Dendritic cell treated with granulocyte-macrophage colony-stimulating factor and Interleukin-4, amounts not matched to agents 40 ng/mL and 50 ng/mL, for 4 days (primary cell): ENCODE data around the gene ENG.

Experiments
- H3K27ac Mint-ChIP-seq: one replicate; pipeline ENCODE4 v1.8.0; 2022; ENCODE audit warnings: mild to moderate bottlenecking, mixed read lengths
- H3K27me3 Mint-ChIP-seq: one replicate; pipeline ENCODE4 v1.8.0; 2022; ENCODE audit warnings: mild to moderate bottlenecking, mixed read lengths
- H3K36me3 Mint-ChIP-seq: one replicate; pipeline ENCODE4 v1.8.0; 2022; ENCODE audit warnings: low read depth, mixed read lengths
- H3K4me1 Mint-ChIP-seq: one replicate; pipeline ENCODE4 v1.8.0; 2022; ENCODE audit warnings: low read depth, mixed read lengths
- H3K4me3 Mint-ChIP-seq: one replicate; pipeline ENCODE4 v1.8.0; 2022; ENCODE audit warnings: mild to moderate bottlenecking, moderate library complexity, mixed read lengths
- H3K9me3 Mint-ChIP-seq: one replicate; pipeline ENCODE4 v1.8.0; 2022; ENCODE audit warnings: mixed read lengths
- intact Hi-C: fragments of 100-400 bp; cut with micrococcal nuclease; formaldehyde crosslinking; loops from one replicate; pipeline ENCODE4 v1.15.0; 2022

ENG gene

DNA sequence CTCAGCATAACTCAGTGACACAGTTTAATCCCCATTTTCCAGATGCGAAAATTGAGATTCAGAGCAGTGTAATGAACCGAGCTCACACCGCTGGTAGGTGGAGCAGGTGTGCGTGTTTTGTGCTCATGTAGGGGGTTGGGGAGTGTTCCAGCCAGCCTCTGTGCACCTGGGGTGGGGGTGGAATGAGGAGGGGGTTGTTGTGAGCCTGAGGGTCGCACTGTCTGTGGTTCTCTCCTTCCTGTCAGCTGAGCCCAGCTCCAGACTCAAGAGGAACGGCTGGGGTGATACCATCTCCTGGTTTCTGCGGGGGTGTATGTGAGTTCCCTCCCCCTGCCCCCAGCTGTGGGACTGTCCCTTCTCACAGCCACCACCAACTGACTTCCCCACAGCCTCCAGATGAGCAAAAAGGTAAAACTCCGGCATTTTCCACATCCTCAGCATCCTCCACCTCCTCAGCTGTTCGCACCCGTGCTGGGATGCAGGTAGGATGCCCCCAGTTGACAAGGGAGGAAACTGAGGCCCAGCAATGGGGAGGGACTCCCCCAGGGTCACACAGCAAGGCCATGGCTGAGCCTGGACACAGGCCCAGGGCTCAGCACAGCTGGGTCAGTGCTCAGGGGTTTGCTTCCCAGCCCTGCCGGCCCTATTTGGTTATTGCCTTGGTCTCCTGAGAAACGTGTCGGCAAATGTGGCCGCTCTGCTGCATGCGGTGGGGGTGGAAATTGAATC, 78.1 kb downstream of the ENG start:
- Mint-ChIP-seq H3K9me3 (no peaks in the 10 kb centered on the region), H3K4me1 (peaks cover 67% of the 10 kb centered on the region), H3K27me3 (no peaks in the 10 kb centered on the region), H3K4me3 (peak overlapping the region; percentile 71), H3K36me3 (peaks cover 11% of the 10 kb centered on the region), H3K27ac (peak overlapping the region; percentile 80)
- intact Hi-C loops, result no loop called here

DNA sequence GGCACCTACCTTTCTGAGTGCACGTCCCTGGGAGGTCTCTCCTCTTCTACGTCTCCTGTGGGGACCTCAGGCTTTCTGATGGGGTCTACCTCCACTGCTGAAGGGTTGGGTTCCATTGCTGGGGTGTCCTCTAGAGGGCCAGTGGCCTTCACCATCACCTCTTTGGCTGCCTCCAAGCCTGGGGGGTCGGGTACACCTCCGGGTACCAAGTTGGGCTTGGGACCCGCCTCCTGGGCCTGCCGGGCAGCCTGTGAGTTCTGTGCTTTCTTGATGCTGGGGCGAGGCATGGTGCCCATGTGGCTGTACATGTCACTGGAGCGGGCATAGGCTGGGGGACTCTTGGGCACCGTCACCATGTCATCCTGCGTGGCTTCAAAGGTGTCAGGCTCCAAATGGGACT, 80.5 kb downstream of the ENG start:
- Mint-ChIP-seq H3K27ac (peak overlapping the region; percentile 38), H3K36me3 (peaks cover 19% of the 10 kb centered on the region), H3K4me3 (no peak overlapping the region), H3K9me3 (no peaks in the 10 kb centered on the region), H3K4me1 (peaks cover 68% of the 10 kb centered on the region), H3K27me3 (no peaks in the 10 kb centered on the region)
- intact Hi-C loops, result no loop called here

DNA sequence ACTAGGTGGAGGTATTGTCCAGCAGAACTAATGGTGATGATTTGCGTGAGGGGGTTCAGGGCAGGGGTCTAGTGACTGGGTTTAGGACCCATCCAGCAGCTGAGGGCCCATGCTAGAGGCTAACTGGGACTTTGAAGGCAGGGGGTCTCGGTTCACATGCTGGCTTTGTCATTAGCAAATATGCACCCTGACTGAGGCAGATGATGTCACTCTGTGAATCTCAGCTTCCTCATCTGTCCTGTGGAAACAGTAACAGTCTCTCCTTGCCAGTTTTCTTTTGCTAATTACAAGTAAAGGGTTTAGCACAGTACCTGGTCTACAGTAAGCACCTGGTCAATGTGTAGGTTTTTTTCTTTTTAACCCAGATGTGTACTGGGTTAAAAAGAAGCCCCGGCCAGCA, 81.2 kb downstream of the ENG start:
- Mint-ChIP-seq H3K9me3 (no peaks in the 10 kb centered on the region), H3K27me3 (no peaks in the 10 kb centered on the region), H3K4me3 (no peak overlapping the region), H3K4me1 (peaks cover 68% of the 10 kb centered on the region), H3K27ac (peak overlapping the region; percentile 38), H3K36me3 (peaks cover 25% of the 10 kb centered on the region)
- intact Hi-C loops, result no loop called here

DNA sequence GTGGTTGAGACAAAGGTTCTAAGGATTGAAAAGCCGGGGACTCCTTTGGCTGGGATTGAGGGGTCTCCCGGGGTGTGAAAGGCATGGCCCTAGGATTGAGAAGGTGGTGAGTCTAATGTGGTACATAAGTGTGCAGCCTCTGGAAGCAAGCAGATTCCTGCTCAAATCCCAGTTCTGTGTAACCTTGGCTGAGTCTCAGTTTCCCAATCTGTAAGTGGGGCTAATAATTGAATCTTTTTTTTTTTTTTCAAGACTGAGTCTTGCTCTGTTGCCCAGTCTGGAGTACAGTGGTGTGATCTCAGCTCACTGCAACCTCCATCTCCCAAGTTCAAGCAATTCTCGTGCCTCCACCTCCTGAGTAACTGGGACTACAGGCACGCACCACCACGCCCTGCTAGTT, 81.9 kb downstream of the ENG start:
- no peak overlapping the region for H3K4me3 Mint-ChIP-seq
- H3K4me1 Mint-ChIP-seq, result peaks cover 67% of the 10 kb centered on the region
- no peak overlapping the region for H3K27ac Mint-ChIP-seq
- intact Hi-C loops, result no loop called here
- no peaks in the 10 kb centered on the region for H3K9me3 Mint-ChIP-seq
- H3K36me3 Mint-ChIP-seq, result peaks cover 25% of the 10 kb centered on the region
- no peaks in the 10 kb centered on the region for H3K27me3 Mint-ChIP-seq

DNA sequence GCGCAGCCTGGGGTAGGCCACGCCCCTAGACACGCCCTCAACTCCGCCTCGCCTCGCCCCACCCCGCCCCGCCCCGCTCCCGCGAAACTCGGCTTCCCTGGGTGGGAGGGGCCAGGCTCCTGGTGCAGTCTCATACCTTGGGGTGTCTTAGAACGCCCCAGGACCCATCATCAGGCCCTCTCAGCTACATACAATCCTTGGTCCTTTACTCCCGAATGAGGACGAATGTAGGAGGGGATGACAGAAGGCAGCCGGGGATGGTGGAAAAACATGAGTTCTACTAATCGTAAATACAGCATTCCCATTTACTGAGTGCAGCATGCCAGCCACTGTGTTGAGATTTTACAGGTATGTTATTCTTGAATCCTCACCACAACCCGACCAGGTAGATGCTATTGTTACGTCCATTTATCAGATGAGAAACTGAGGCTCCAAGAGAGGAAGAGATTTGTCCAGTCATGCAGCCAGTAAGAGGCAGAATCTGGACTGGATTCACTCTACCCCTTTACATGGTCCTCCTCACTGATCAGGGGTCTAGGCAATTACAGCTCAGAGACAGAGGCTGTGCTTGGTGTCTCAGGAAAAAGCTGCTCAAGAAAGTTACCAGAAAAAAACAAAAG, 82.8 kb downstream of the ENG start:
- H3K9me3 Mint-ChIP-seq, result no peaks in the 10 kb centered on the region
- peaks cover 33% of the 10 kb centered on the region for H3K36me3 Mint-ChIP-seq
- intact Hi-C loops, result loop anchor here (1.0 kb wide), 1 partner anchor 14 kb away; no protein-coding TSS in a partner anchor

DNA sequence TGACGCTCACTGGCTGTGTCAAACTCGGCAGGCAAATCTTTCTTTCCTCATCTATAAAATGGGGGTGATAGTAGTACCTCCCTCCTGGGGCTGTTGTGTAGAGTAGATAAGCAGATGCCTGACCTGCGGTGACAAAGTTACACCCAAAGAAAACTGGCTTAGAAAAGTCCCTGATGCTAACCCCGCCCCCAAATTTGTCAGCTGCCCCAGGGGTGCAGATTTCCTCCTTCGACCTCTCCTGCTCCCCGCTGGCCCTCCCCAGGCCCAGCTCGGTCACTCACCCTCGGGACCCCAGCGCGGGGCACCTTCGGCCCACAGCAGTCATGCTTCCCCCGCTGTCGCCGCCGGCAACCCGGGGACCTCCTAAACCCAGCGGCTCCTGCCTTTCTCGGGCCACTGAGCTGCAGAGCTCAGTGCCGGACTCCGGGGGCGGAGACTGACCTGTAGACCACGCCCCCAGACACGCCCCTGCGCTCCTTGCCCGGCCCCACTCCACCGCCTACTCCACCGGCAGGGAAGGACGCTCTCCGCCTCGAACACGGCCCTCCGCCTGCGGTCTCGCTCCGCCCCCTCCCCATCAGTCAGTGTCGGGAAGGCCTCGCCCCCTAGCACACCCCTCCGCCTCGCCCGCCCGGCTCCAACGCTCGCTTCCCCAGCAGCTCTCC, 83.4 kb downstream of the ENG start:
- Mint-ChIP-seq H3K36me3 (peaks cover 40% of the 10 kb centered on the region), H3K4me3 (peak overlapping the region; percentile 96), H3K4me1 (peaks cover 69% of the 10 kb centered on the region), H3K27me3 (no peaks in the 10 kb centered on the region), H3K27ac (peak overlapping the region; percentile 95), H3K9me3 (no peaks in the 10 kb centered on the region)
- intact Hi-C loops, result loop anchor here (1.0 kb wide), 1 partner anchor 14 kb away; no protein-coding TSS in a partner anchor

More for the DNA sequence above, 82.8 kb downstream of the ENG start:
- Mint-ChIP-seq H3K27ac (peak overlapping the region; percentile 95), H3K27me3 (no peaks in the 10 kb centered on the region), H3K4me1 (peaks cover 69% of the 10 kb centered on the region), H3K4me3 (peak overlapping the region; percentile 96)

DNA sequence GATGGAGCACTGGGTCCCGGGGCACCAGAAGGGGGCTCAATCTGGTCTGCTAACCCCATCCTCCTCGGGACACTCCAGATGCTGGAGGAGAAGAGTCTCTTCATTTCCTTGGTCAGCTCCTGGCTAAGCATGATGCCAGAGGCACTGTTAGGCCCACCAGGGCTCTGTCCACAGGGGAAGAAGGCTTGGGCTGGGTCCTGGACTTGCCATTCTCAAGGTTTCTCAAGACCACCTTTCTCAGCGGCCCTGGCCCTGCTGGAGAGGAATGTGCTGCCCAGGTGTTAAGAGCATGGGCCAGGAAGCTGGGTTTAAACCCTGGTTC, 83.9 kb downstream of the ENG start:
- Mint-ChIP-seq H3K9me3 (no peaks in the 10 kb centered on the region), H3K36me3 (peaks cover 44% of the 10 kb centered on the region), H3K27me3 (no peaks in the 10 kb centered on the region), H3K4me1 (peaks cover 71% of the 10 kb centered on the region), H3K4me3 (peak overlapping the region; percentile 96), H3K27ac (peak overlapping the region; percentile 95)
- intact Hi-C loops, result no loop called here

DNA sequence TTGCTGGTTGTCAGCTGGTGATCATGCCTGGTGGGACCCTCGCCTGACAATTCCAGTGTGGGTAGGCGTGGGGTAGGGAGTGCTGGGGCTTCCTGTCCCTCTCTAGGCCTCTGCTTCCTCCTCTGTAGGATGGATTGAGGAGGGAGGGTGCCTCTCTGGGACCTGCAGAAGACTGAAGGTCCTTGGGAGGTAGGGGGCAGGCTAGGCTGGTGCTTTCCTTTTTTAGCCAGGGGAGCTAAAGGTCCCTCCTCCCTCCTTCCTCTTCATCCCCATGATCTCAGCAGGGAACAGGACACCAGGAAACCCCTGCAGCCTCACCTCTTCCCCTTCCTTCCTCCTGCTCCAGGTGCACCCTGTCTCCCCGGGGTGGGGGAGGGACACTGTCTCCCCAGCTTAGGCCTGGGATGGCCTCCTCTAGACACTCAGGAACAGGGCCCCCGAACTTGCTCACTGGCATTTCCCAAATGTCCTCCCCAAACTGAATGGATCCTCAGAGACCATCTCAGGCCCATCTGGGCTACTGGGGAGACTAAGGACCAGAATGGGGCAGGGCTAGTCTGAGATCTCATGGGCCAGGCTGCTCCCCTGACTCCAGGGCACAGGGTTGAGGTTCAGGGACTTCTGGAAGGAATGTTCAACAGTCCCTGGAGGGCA, 84.4 kb downstream of the ENG start:
- Mint-ChIP-seq H3K36me3 (peaks cover 49% of the 10 kb centered on the region), H3K4me1 (peaks cover 76% of the 10 kb centered on the region), H3K27me3 (no peaks in the 10 kb centered on the region), H3K4me3 (peak overlapping the region; percentile 96), H3K9me3 (no peaks in the 10 kb centered on the region), H3K27ac (peak overlapping the region; percentile 95)
- intact Hi-C loops, result no loop called here

DNA sequence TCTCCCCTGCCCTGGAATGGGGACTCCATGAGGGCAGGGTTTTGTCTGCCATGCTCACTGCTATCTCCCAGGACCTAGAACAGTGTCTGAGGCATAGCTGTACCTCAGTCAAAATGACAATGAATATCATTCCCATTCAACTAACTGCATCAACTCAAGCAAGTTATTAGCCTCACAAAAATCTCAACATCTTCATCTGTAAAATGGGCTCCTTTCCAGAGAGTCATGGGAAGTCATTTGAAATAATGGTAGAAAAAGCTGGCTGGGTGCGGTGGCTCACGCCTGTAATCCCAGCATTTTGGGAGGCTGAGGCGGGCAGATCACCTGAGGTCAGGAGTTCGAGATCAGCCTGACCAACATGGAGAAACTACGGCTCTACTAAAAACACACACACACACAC, 85.4 kb downstream of the ENG start:
- Mint-ChIP-seq H3K9me3 (no peaks in the 10 kb centered on the region), H3K4me3 (no peak overlapping the region)

DNA sequence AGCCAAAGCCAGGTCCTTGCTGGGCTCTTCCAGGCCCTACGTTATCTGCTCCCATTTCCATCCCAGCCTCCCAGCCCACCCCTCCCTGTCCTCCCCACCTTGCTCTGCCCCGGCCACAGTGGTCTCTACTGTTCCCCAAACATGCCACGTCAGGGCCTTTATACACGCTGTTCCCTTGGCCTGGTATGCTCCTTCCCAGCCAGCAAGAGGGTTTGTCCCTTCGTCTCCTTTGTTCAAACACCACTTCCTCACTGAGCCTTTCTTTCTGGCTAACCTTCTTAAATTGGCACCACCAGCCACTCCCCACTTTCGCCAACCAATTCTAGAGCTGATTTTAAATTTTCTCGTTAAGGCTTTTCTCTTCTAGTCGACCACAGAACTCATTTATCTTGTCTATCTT, 85.8 kb downstream of the ENG start:
- H3K27ac Mint-ChIP-seq, result peak overlapping the region; percentile 38
- H3K4me1 Mint-ChIP-seq, result peaks cover 82% of the 10 kb centered on the region

More for the DNA sequence above, 85.4 kb downstream of the ENG start:
- Mint-ChIP-seq H3K4me1 (peaks cover 82% of the 10 kb centered on the region), H3K27me3 (no peaks in the 10 kb centered on the region), H3K27ac (peak overlapping the region; percentile 38), H3K36me3 (peaks cover 53% of the 10 kb centered on the region)
- intact Hi-C loops, result no loop called here

DNA sequence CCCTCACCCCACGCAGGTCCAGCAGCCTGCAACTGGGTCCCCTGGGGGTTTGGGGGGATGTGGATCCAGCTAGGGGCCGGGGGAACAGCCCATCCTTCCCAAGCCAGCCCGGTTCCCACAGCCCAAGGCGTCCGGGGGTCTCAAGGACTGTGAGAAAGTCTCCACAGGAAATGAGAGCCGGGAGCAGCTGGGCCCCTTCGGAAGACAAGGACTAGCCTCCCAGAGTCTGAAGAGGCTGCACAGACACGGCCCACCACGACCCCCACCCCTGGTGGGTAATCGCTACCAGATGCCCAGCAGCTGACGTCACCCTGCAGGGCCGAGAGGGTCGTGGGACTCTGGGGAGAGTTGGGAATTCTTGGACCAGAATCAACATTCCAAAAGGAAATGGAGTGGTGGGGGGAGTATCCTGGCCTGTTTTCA, 86.5 kb downstream of the ENG start:
- H3K4me1 Mint-ChIP-seq, result peaks cover 82% of the 10 kb centered on the region
- H3K36me3 Mint-ChIP-seq, result peaks cover 46% of the 10 kb centered on the region
- intact Hi-C loops, result no loop called here
- H3K9me3 Mint-ChIP-seq, result no peaks in the 10 kb centered on the region
- peak overlapping the region; percentile 38 for H3K27ac Mint-ChIP-seq
- no peaks in the 10 kb centered on the region for H3K27me3 Mint-ChIP-seq
- H3K4me3 Mint-ChIP-seq, result no peak overlapping the region

More for the DNA sequence above, 85.8 kb downstream of the ENG start:
- Mint-ChIP-seq H3K4me3 (no peak overlapping the region), H3K36me3 (peaks cover 49% of the 10 kb centered on the region), H3K27me3 (no peaks in the 10 kb centered on the region), H3K9me3 (no peaks in the 10 kb centered on the region)
- intact Hi-C loops, result no loop called here

DNA sequence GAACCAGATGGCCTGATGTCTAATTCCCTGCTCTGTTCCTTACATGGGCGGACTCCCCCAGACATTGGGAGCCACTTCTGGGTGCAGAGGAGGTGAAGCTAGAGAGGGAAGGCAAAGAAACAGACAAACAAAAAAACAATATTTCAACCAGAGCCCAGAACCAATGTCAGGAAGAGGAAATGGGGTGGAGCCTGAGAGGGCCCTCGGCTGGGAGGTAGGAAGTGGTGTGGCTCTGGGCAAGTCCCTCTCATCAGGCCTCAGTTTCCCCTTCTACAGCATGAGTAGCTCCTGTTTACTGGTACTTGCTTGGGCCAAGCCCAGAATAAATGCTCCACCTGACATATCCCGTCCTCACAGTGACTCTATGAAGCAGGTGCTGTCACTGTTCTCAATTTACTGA, 87.0 kb downstream of the ENG start:
- peak overlapping the region; percentile 64 for H3K27ac Mint-ChIP-seq
- H3K4me3 Mint-ChIP-seq, result no peak overlapping the region
- no peaks in the 10 kb centered on the region for H3K27me3 Mint-ChIP-seq
- no peaks in the 10 kb centered on the region for H3K9me3 Mint-ChIP-seq
- H3K4me1 Mint-ChIP-seq, result peaks cover 87% of the 10 kb centered on the region
- intact Hi-C loops, result no loop called here
- peaks cover 46% of the 10 kb centered on the region for H3K36me3 Mint-ChIP-seq

DNA sequence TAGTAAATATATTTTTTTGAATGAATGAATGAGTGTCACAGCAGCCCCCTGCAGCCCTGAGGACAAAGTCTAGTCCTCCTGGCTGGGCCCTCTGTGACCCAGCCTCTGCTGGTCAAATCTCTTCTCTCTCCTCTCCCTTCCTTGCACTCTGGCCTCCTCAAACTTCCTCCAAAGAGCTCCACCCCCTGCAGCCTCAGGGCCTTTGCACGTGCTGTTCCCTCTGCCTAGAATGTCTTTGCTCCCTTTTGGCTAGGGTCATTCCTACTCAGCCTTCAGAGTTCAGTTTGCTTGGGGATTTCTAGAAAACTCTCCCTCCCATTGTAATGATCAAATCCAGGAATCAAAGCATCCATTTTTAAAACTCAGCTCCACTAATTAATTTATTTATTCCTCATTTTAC, 89.0 kb downstream of the ENG start:
- Mint-ChIP-seq H3K4me1 (peaks cover 89% of the 10 kb centered on the region), H3K27ac (peak overlapping the region; percentile 51), H3K9me3 (no peaks in the 10 kb centered on the region), H3K27me3 (no peaks in the 10 kb centered on the region), H3K4me3 (no peak overlapping the region), H3K36me3 (peaks cover 48% of the 10 kb centered on the region)
- intact Hi-C loops, result no loop called here
